ENCODE results near the gene CFAP100.

DNA sequence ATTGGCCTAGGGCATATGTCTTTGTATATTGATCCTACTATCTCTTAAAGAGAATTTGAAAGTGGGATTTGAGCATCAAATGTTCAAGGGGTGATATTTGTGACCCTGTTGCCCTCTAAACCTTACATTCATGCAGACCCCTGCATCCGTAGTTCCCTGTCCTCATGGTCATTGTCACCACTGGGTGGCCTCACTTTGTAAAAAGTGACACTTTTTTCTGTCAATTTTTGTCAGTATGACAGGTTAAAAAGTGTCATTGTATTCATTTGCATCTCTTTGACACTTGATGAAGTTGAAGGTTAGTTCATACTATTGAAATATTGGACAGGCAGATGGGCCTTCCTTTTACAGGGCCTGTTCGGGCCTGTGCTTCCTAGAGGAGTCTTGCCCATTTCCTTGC is 25.2 kb upstream of the CFAP100 start:
- TF ChIP-seq POLR2AphosphoS5 (IDR thresholded peaks at IDR 0.05; ENCODE audit: low read depth, low read length) (no peak), TAF1 (IDR thresholded peaks at IDR 0.05; ENCODE audit: borderline replicate concordance, low read depth, low read length) (no peak)

Data from GM12892 (cell line).